ENCODE data around the gene FLAD1.

The FLAD1 gene

GRCh38 chr1:155011437-155012025 lies 28.4 kb downstream of the FLAD1 start:
- no peak for DNase-seq

DNA sequence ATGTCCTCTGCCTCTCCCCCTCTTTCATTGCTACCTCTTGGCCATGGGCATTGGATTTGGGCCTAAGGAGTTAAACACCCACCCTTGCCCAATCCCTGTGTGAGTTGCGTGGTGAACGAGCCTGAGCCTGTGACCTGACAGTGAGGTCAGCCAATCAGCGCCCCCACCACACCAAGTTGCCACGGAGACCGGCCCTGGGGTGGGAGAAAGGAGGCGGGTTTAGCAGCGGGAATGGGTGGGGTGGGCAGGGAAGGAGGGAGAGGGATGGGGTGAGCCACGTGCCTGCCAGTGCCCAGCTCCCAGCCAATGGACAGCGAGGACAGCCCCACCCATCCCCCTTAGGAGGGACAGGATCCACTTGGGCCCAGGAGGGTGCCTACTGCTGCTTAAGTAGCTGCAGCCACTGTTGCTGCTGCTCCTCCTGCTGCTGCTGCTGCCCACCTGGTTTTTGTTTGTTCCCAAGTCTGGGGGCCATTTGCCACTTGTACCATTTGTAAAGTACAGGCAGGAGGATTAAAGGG lies 28.9 kb downstream of the FLAD1 start:
- in situ Hi-C loops (cut with MboI; ENCODE audit: low pct_unique_long_range_greater_than_20kb, low sequenced_read_pairs) = no loop called here
- DNase-seq = peak; percentile 49

More at GRCh38 chr1:155011437-155012025, 28.4 kb downstream of the FLAD1 start:
- in situ Hi-C loops (cut with MboI; ENCODE audit: low pct_unique_long_range_greater_than_20kb, low sequenced_read_pairs) = no loop called here

DNA sequence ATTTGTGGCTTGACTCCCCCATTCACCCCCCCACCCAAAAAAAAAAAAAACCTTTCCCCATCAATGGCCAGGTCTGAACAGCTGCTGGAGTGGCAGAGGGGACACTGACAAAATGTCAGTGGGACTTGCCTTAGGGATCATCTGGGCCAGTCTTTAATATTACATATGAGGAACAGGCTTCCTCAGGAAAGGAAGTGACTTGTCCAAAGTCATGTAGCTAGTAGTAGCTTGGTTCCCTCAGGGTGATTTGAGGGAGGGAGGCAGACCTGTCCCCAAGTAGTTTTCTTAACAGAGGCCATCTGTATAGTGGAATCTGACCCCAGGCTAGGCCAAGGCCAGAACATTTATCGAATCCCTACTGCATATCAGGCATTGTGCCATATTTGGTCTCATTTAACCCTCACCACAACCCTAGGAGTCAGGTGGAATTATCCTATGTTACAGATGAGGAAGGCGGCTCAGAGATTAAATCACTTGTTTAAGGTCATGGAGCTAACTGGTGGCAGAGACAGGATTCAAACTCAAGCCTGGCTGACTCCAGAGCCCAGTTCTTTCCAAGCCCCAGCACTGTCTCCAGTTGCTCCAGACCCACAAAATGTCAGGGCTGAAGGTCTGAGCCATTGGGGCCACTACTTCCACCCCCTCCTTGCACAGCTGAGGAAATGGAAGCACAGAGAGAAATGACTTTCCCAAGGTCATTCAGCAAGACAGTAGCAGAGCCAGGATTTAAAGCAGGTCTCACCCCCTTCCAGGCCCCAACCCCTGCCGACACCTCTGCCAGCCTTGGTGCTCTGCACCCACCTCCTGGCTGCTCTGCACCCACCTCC lies 29.8 kb downstream of the FLAD1 start:
- DNase-seq = no peak
- in situ Hi-C loops (cut with MboI; ENCODE audit: low pct_unique_long_range_greater_than_20kb, low sequenced_read_pairs) = no loop called here

- DNase-seq = no peak
Observed at GRCh38 chr1:155013632-155014031, 30.5 kb downstream of the FLAD1 start.

GRCh38 chr1:155014709-155015508 lies 31.8 kb downstream of the FLAD1 start:
- in situ Hi-C loops (cut with MboI; ENCODE audit: low pct_unique_long_range_greater_than_20kb, low sequenced_read_pairs) = no loop called here
- no peak for DNase-seq

More at GRCh38 chr1:155013632-155014031, 30.5 kb downstream of the FLAD1 start:
- in situ Hi-C loops (cut with MboI; ENCODE audit: low pct_unique_long_range_greater_than_20kb, low sequenced_read_pairs) = no loop called here

DNA sequence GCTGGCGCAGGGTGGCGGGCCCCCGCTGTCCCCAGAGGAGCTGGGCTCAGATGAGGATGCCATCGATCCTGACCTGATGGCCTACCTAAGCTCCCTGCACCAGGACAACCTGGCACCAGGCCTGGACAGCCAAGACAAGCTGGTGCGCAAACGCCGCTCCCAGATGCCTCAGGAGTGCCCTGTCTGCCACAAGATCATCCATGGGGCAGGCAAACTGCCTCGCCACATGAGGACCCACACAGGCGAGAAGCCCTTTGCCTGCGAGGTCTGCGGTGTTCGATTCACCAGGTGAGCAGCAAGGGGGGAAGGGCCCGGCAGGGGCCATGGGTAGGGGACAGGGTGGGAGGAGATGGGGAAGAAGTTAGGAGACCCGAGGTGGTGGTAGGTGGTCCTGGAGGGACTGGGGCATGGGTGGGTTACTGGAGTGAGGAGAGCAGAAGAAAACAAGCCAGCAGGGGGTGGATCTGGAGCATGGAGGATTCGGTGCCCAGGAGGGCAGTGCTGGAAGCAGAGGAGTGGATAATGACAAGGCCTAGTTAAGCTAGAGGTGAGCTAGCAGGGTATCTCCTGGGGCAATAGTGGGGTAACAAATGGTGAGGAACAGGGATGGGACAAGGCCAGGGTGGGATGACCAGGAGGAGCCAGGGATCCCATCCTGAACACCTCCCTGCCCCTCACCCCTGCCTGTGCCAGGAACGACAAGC lies 32.5 kb downstream of the FLAD1 start:
- DNase-seq = no peak
- in situ Hi-C loops (cut with MboI; ENCODE audit: low pct_unique_long_range_greater_than_20kb, low sequenced_read_pairs) = no loop called here

DNA sequence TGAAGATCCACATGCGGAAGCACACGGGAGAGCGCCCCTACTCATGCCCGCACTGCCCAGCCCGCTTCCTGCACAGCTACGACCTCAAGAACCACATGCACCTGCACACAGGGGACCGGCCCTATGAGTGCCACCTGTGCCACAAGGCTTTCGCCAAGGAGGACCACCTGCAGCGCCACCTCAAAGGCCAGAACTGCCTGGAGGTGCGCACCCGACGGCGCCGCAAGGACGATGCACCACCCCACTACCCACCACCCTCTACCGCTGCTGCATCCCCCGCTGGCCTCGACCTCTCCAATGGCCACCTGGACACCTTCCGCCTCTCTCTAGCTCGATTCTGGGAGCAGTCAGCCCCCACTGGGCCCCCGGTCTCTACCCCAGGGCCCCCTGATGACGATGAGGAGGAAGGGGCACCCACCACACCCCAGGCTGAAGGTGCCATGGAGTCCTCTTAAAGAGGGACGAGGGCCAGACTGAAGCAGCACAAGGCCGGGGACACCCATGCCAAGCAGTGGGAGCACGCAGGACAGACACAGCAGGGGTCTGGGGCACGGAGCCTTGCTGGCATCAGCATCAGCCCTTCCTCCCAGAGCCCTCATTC lies 33.2 kb downstream of the FLAD1 start:
- no peak for DNase-seq
- in situ Hi-C loops (cut with MboI; ENCODE audit: low pct_unique_long_range_greater_than_20kb, low sequenced_read_pairs) = no loop called here

DNA sequence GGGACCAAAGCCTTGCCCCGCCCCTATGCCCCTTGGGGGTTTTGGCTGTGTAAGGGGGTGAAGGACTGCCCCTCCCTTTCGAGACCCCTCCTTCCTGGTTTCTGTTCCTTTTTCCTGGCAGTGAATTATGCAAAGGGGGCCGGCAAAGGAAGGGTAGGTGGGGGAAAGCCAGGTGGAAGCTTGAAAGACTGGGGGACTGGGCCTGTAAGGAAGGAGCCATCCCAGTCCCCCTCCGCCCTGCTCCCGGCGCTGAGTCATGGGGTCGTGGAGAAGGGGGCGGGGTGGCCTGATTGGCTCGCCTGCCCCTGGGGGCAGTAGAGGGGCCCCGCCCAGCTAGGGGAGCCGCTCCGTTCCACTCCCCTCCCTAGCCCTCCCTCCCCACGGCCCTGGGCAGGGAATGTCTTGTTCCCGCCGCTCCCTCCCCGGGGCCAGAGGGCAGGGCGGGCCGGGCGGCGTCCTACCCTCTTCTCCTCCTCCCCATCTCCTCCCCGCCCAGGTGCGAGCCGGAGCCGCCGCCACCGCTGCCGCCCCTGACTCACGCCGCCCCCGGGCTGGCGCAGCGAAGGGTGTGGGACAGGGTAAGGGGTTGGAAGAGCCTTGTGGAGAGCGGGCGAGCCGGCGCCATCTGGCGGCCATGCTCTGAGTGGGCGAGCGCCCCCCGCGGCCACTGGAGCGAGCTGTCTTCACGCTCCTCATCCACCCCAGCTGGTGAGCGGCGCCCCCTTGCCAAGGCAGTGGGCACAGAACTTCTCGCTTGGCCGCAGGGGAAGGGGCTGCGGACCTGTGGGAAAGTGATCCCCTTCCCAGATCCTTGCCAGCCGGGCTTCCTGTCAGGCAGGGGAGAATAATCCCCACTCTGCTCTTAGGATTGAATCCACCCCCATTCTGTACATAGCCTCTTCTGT lies 34.1 kb downstream of the FLAD1 start:
- in situ Hi-C loops (cut with MboI; ENCODE audit: low pct_unique_long_range_greater_than_20kb, low sequenced_read_pairs) = no loop called here
- peak; percentile 97 for DNase-seq

- in situ Hi-C loops (cut with MboI; ENCODE audit: low pct_unique_long_range_greater_than_20kb, low sequenced_read_pairs) = no loop called here
- no peak for DNase-seq
Observed at GRCh38 chr1:155017946-155018316, 34.8 kb downstream of the FLAD1 start.

GRCh38 chr1:155018617-155019348 lies 35.6 kb downstream of the FLAD1 start:
- no peak for DNase-seq
- in situ Hi-C loops (cut with MboI; ENCODE audit: low pct_unique_long_range_greater_than_20kb, low sequenced_read_pairs) = no loop called here

DNA sequence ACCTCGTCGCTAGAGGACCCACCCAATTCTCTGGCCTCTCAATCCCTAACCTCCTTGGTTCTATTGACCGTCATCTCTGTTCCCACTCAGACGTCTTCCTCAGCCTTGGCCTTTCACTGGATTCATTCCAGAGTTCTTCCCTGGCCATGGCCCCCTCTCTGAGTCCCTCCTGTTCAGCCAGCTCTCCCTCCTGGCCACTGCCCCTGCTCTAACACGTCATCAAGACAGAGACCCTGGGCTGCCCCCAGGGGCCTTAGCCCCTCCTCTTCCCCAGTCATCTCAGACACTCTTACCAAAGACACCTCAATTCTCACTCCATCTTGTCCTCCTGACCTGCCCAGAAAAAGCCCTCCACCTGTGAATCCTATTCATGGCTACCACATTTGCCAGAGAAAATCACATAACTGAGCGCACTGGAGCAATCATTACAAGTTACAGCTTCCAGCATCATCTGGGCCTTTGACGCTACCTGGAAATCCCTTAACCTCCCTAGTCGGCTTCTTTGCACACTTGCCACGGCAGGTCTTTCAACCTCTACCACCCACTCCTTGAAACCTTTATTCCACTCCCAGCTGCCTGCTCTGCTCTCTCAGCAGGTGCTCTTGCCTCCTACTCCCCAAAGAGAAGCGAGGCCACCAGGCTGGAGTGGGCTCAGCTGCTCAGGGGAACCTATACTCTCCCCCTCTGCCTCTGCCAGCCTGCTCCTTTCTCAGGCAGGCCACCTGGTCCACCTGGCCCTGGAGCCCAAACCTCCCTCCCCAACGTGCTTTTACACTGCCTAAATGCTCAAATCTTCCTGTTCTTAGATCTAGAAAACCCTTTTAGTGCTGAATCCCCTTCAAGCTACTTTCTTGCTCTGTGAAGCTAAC lies 36.5 kb downstream of the FLAD1 start:
- in situ Hi-C loops (cut with MboI; ENCODE audit: low pct_unique_long_range_greater_than_20kb, low sequenced_read_pairs) = no loop called here
- no peak for DNase-seq

- in situ Hi-C loops (cut with MboI; ENCODE audit: low pct_unique_long_range_greater_than_20kb, low sequenced_read_pairs) = no loop called here
- DNase-seq = no peak
Observed at GRCh38 chr1:155022136-155022926, 39.2 kb downstream of the FLAD1 start.

DNA sequence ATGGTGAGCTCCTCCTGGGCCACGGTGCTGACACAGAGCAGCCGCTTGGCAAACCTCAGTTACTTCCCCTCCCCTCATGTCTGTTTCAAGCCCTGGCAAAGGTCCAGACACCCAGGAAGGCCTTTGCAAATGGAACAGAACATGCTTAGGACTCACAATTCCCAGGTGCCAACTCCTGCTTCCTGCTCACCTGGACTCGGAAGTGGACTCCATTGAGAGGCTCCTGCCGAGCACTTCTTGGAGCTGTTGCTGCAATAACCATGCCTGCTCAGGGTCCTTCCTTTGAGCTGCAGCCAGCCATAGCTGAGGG lies 39.7 kb downstream of the FLAD1 start:
- in situ Hi-C loops (cut with MboI; ENCODE audit: low pct_unique_long_range_greater_than_20kb, low sequenced_read_pairs) = no loop called here
- no peak for DNase-seq

DNA sequence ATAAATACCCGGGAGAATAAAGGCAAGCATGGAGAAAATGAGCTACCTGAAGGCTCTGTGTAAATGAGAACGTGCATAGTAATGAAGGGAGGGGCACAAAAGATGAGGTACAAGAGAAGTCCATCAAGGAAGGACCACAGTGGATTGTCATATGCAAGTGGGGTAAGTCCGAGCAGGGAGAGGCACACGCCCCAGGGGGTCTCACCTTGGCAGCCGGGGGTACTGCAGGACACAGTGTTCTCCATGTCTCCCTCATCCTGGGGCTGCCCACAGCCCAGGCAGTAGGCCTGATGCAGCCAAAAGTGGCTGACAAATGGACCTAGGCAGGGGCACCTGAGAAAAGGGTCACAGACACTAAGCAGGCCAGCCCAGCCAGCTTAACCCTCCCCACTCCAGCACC lies 40.5 kb downstream of the FLAD1 start:
- in situ Hi-C loops (cut with MboI; ENCODE audit: low pct_unique_long_range_greater_than_20kb, low sequenced_read_pairs) = no loop called here
- DNase-seq = no peak

DNA sequence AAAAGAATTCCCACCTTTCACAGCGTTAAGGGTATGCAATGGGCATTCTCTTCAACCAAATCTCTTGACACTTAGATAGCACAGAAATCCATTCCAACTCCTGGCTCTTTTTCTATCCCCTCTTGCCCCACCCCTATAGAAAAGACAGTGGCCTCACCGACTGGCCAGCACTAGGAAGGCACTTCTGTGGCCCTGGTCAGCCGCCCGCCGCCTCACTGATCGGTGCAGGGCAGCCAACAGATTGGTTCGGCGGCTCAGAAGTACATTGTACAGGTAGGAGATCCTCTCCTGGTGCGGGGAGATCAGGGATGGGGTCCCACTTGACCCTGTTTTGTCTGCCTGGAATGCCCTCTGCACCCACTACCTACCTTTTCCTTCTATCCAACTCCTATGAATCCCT lies 41.2 kb downstream of the FLAD1 start:
- DNase-seq = no peak
- in situ Hi-C loops (cut with MboI; ENCODE audit: low pct_unique_long_range_greater_than_20kb, low sequenced_read_pairs) = no loop called here

DNA sequence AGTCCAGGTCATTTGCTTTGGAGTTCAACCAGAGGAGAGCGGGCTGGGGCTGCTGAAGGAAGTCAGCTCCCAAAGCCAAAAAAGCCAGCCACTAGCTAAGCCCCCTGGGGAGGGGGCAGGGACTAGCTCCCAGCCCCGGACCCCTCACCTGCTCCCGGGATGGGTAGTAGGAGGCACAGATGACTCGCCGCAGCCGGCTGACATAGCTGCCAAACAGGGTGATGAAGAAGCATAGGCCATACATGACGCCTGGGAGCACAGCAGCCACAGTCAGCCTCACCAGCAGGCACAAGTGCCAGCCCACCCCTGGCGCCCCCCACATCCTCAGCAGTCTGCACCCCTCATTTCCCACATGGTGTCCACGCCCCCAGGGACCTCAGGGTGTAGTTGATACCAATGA lies 43.0 kb downstream of the FLAD1 start:
- in situ Hi-C loops (cut with MboI; ENCODE audit: low pct_unique_long_range_greater_than_20kb, low sequenced_read_pairs) = no loop called here
- DNase-seq = no peak

Data from KBM-7 (cell line).